IPS-20b (cell line): ENCODE measurements around the gene PPP1R14B.
A peak's percentile ranks its signal among the peaks of the same experiment; 100 is the strongest.

ENCODE experiments used
- H3K27ac ChIP-seq: one replicate; pipeline ENCODE4 v1.5.1; 2013; ENCODE audit warnings: low read length
- H3K27me3 ChIP-seq: 2 replicates; pipeline ENCODE4 v1.6.1; 2013; ENCODE audit warnings: mild to moderate bottlenecking, low read length, inconsistent platforms; ENCODE audit not compliant: insufficient read depth
- H3K36me3 ChIP-seq: 2 replicates; pipeline ENCODE4 v1.6.1; 2013; ENCODE audit warnings: low read depth, mild to moderate bottlenecking, inconsistent platforms, low read length, moderate library complexity; ENCODE audit not compliant: insufficient read depth
- H3K4me1 ChIP-seq: 2 replicates; pipeline ENCODE4 v1.6.1; 2013; ENCODE audit warnings: mild to moderate bottlenecking, control low read depth, inconsistent platforms, low read length, moderate library complexity; ENCODE audit not compliant: insufficient read depth
- H3K4me3 ChIP-seq: 2 replicates; pipeline ENCODE4 v1.5.1; 2013; ENCODE audit warnings: mild to moderate bottlenecking, low read length, inconsistent platforms
- H3K9ac ChIP-seq: 2 replicates; pipeline ENCODE4 v1.6.1; 2013; ENCODE audit warnings: low read depth, mild to moderate bottlenecking, inconsistent platforms, low read length, moderate library complexity
- H3K9me3 ChIP-seq: 2 replicates; pipeline ENCODE4 v1.6.1; 2013; ENCODE audit warnings: mild to moderate bottlenecking, low read depth, low read length, inconsistent platforms; ENCODE audit not compliant: insufficient read depth

PPP1R14B gene

DNA sequence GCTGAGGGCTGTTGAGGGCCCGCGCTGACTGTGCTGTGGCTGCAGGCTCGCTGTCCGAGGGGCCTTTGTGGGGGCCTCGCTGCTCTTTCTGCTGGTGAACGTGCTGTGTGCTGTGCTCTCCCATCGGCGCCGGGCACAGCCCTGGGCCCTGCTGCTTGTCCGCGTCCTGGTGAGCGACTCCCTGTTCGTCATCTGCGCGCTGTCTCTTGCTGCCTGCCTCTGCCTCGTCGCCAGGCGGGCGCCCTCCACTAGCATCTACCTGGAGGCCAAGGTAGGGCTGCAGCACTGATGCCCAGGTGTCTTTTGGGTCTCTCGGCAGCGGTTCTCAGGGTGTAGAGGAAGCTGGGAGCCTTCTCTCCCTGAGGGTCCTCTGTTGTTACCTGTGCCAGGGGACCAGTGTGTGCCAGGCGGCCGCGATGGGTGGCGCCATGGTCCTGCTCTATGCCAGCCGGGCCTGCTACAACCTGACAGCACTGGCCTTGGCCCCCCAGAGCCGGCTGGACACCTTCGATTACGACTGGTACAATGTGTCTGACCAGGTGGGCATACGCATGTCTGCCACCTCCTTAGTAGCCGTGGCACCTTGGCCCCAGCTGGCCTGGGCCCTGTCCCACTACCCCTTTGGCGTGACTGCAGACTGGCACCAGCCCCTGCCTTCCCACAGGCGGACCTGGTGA is 41.1 kb upstream of the PPP1R14B start:
- Histone ChIP-seq H3K27me3 (peaks cover 51% of the 10 kb centered on the region), H3K9ac (no peak overlapping the region), H3K36me3 (no peaks in the 10 kb centered on the region), H3K27ac (no peak overlapping the region), H3K9me3 (no peaks in the 10 kb centered on the region), H3K4me1 (no peaks in the 10 kb centered on the region), H3K4me3 (no peak overlapping the region)

GRCh38 chr11:64286801-64287159 is 40.0 kb upstream of the PPP1R14B start:
- peaks cover 40% of the 10 kb centered on the region for H3K27me3 ChIP-seq
- H3K4me1 ChIP-seq, result no peaks in the 10 kb centered on the region
- H3K9ac ChIP-seq, result no peak overlapping the region
- no peak overlapping the region for H3K27ac ChIP-seq
- no peak overlapping the region for H3K4me3 ChIP-seq
- no peaks in the 10 kb centered on the region for H3K9me3 ChIP-seq
- no peaks in the 10 kb centered on the region for H3K36me3 ChIP-seq

DNA sequence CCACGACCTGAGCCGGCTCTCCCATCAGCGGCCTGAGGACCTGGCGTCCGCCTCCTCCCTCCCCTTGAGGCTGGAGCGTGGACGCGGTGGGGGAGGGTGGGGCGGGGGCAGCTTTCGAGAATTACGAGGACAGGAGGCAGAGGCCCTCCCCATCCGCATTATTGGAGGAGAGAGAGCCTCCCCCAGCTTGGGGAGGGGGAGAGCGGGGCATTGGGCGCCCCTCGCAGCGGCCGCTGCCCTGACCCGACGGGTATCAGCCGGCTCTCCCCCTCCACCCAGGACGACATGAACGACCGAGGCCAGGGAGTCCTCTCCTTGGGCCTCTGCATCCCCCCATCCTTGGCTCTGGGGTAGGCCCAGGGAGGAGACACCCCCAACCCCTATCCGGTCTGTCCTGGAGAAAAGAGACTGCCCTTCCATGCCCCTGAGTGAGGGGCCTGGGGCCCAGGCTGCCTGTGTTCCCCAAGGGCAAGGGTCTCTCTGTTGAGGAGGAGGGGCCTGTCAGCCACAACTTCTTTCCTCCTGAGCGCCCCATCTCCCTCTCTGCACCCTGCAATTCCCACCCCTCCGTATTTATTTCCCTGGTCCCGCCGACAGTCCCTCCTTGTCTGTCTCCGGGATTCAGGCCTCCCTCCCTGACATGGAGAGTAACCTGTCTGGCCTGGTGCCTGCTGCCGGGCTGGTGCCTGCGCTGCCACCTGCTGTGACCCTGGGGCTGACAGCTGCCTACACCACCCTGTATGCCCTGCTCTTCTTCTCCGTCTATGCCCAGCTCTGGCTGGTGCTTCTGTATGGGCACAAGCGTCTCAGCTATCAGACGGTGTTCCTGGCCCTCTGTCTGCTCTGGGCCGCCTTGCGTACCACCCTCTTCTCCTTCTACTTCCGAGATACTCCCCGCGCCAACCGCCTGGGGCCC is 39.4 kb upstream of the PPP1R14B start:
- H3K4me1 ChIP-seq, result no peaks in the 10 kb centered on the region
- peak overlapping the region; percentile 56; the same call in 1 of the 2 replicates for H3K9ac ChIP-seq
- peak overlapping the region; percentile 82 for H3K4me3 ChIP-seq
- H3K27ac ChIP-seq, result no peak overlapping the region
- H3K36me3 ChIP-seq, result no peaks in the 10 kb centered on the region
- H3K9me3 ChIP-seq, result no peaks in the 10 kb centered on the region
- H3K27me3 ChIP-seq, result peaks cover 34% of the 10 kb centered on the region

DNA sequence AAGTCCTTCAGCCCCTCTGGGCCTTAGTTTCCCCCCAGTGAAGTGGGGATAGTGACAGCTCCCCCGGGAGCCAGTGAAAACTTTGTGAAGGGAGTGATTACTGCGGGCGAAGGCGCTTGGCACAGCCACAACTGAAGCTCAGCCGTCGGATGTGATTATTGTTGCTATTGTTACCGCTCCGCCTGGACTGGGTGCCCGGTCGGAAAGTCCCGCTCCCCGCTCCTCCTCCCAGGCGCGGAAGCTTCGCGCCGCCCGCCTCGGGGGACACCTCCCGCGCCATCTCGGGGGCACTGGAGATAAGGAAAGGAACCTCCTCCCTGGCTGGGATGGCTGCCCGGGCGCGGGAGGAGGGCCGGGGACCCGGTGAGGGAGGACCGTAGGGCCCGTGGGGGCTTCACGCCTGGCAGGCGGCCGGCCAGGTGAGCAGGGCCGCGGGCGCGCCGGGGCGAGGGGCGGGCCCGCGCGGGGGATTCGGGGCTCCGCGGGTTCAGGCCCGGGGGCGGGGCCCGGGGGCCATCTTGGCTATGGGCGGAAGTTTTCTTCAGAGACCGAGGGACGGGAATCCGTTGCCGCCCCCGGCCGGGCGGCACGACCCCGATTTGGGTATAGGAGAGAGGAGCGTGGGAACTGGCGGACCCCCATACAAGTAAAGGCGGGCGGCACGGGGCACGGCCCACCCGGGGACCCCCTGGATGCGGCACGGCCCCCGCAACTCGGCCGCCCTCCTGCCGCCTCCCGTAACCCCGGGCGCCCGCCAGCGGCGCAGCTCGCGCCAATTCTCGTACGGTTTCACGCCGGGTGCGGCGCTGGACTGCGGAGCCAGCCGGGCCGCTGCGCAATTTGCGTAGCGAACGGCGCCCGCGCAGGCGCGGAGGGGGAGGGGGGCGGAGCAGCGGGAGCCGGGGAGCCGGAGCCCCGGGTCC is 38.5 kb upstream of the PPP1R14B start, which contains the start of gene GPR137:
TSS of gene GPR137 (plus strand) at position 887 of the 923 bp plus-strand sequence. CDS start 677 bp downstream, outside the sequence.
- Histone ChIP-seq H3K27ac (no peak within 1 kb of the TSS), H3K9ac (peak within 1 kb of the TSS; percentile 56; the same call in 1 of the 2 replicates), H3K4me1 (no peaks in the 10 kb centered on the region), H3K27me3 (peaks cover 25% of the 10 kb centered on the region), H3K4me3 (peak within 1 kb of the TSS; percentile 82), H3K9me3 (no peaks in the 10 kb centered on the region), H3K36me3 (no peaks in the 10 kb centered on the region)

DNA sequence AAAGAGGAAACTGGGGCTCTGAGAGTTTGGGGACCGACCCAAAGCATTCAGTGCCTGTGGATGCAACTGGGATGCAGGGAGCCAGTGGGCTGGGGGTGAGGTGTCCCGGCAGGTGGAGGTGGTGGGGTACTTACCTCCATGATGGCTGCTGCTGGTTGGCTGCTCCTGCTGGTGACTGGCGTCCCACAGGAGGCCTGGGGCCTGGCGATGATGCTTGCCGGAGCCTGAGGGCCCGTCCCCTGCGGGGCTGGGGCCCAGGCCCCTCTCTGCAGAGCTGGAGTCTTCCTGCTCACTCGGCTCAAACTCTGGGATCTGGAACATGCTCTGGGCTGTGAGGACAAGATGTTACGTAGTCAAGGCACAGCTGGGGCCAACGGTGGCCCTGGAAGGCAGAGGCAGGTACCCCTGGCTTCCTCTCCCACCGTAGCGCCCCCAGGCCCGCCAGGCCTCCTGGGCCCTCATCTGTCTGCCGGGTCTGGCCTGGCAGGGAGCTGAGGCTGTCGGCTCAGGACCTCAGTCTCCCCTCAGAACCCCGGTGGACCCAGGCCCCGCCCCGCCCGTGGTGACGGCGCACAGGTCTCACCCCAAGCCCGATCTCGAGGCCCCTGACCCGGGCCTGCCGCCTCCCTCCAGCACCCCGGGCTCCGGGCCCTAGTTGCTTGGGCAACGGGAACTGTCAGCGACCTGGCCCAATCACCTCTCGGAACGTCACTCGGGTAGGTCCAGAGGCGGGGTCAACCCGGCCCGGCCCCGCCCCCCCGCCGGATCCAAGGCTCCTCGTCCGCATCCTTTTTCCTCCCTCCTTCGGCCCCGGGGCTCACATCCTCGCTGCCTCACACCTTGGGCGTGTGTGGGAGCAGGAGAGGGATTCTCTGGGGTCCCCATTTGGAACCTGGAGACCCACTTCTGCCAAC is 37.6 kb upstream of the PPP1R14B start, which contains the start of gene BAD:
TSS of gene BAD (minus strand) at position 618 of the 914 bp plus-strand sequence. CDS start at position 321, 297 bp downstream.
- Histone ChIP-seq H3K9ac (peak within 1 kb of the TSS; percentile 67), H3K9me3 (no peaks in the 10 kb centered on the region), H3K4me1 (no peaks in the 10 kb centered on the region), H3K36me3 (no peaks in the 10 kb centered on the region), H3K27me3 (peaks cover 16% of the 10 kb centered on the region), H3K27ac (no peak within 1 kb of the TSS), H3K4me3 (peak within 1 kb of the TSS; percentile 82)

GRCh38 chr11:64283092-64283491 is 36.3 kb upstream of the PPP1R14B start:
- Histone ChIP-seq H3K4me3 (no peak overlapping the region), H3K27ac (no peak overlapping the region), H3K36me3 (no peaks in the 10 kb centered on the region), H3K4me1 (no peaks in the 10 kb centered on the region), H3K27me3 (peaks cover 9% of the 10 kb centered on the region; the same call in 1 of the 2 replicates), H3K9me3 (no peaks in the 10 kb centered on the region), H3K9ac (no peak overlapping the region)

DNA sequence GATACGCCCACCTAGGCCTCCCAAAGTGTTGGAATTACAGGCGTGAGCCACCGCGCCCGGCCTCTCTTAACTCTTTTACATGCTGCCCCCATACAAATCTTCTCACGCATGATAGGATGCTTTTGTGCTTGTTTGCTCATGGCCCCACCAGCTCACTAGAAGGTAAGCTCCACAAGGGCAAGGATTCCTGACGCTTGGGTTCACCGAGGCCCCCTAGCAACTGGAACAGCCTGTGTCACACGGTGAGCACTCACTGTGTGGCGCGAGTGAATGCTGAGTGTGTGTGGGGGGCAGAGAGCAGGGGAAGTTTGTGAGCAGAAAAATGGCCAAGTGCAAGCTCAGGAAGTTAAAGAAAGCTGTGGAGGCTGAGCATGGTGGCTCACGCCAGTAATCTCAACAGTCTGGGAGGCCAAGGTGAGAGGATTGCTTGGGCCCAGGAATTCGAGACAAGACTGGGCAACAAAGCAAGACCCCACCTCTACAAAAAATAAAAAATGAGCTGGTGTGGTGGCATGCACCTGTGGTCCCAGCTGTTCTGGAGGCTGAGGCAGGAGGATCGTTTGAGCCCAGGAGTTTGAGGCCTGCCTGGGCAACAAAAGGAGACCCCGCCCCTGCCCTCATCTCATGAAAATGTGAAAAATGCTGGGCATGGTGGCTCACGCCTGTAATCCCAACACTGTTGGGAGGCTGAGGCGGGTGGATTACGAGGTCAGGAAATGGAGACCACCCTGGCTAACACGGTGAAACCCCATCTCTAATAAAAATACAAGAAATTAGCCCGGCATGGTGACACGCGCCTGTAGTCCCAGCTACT is 35.4 kb upstream of the PPP1R14B start:
- no peak overlapping the region for H3K4me3 ChIP-seq
- H3K36me3 ChIP-seq, result peaks cover 6% of the 10 kb centered on the region; the same call in 1 of the 2 replicates
- peaks cover 6% of the 10 kb centered on the region; the same call in 1 of the 2 replicates for H3K27me3 ChIP-seq
- H3K9ac ChIP-seq, result no peak overlapping the region
- no peaks in the 10 kb centered on the region for H3K4me1 ChIP-seq
- H3K27ac ChIP-seq, result no peak overlapping the region
- H3K9me3 ChIP-seq, result no peaks in the 10 kb centered on the region

GRCh38 chr11:64278576-64279190 is 31.9 kb upstream of the PPP1R14B start:
- Histone ChIP-seq H3K27me3 (no peaks in the 10 kb centered on the region), H3K9me3 (no peaks in the 10 kb centered on the region), H3K9ac (no peak overlapping the region), H3K36me3 (peaks cover 6% of the 10 kb centered on the region; the same call in 1 of the 2 replicates), H3K4me1 (peaks cover 6% of the 10 kb centered on the region; the same call in 1 of the 2 replicates), H3K27ac (no peak overlapping the region), H3K4me3 (no peak overlapping the region)

DNA sequence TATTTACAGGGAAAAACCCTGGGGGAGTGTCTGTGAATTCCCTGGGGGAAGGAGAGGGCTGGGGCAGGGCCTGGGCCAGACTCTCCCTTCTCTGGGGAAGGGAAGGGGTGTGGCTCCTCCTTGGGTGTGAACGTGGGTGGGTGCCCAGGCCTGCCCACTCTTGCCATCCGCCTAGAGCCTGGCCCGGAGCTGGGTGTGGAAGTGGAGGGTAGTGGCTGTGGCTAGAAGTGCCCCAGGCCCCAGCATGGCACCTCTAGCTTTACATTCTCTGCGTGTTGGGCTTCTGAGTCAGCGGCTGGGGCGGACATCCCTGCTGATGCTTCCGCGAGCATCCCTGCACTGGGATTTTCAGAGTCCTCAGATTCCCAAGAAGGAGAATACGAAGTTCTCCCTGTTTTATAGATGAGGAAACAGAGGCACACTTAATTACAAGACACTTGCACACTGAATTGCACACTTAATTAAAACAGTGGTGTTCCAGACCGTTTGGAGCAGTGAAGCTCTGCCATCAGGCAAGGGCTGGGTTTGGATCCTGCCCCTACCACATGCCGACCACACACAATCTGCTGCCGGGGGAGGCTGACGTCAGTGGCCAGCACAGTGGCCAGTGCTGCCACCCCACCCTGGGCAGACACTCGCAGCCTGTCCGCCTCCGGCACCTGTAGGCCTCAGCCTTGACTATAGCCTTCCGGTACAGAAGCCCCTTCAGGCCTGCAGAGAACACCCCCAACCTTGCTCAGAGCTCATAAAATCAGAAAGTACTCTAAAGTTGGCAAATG is 30.1 kb upstream of the PPP1R14B start:
- no peaks in the 10 kb centered on the region for H3K9me3 ChIP-seq
- peaks cover 6% of the 10 kb centered on the region; the same call in 1 of the 2 replicates for H3K36me3 ChIP-seq
- no peak overlapping the region for H3K4me3 ChIP-seq
- H3K9ac ChIP-seq, result no peak overlapping the region
- peaks cover 6% of the 10 kb centered on the region; the same call in 1 of the 2 replicates for H3K4me1 ChIP-seq
- H3K27ac ChIP-seq, result no peak overlapping the region
- H3K27me3 ChIP-seq, result no peaks in the 10 kb centered on the region
